Spleen (tissue), 11 donors: ENCODE measurements around the gene OGDH. TPM values are rescaled to one million over a fixed set of nuclear protein-coding genes. Genes with fewer than 3 reads are reported as not detected.

Experiments
- DNase-seq: peaks from one replicate; pipeline ENCODE4 v3.0.0-alpha.2; 2020
- H3K27ac ChIP-seq, 8 donors: fragments of 200-600 bp; sonication (generic) in 7 of 8; 1 replicate in 4 of 8; 2 replicates in 4 of 8; pipeline versions ENCODE4 v1.5.0 to v1.8.0; 2016 to 2021; ENCODE audit warnings: inconsistent platforms in 4 of 8, mild to moderate bottlenecking in 4 of 8, moderate library complexity in 1 of 8
- H3K27me3 ChIP-seq, 7 donors: fragments of 200-600 bp; sonication (generic) in 6 of 7; replicated peaks in 1 of 7; 1 replicate in 4 of 7; 2 replicates in 3 of 7; pipeline versions ENCODE4 v1.5.0 to v1.8.0; 2016 to 2021; ENCODE audit warnings: inconsistent platforms in 3 of 7, mild to moderate bottlenecking in 1 of 7
- H3K36me3 ChIP-seq, 6 donors: fragments of 200-600 bp; sonication (generic) in 5 of 6; 1 replicate in 4 of 6; 2 replicates in 2 of 6; pipeline versions ENCODE4 v1.5.0 to v1.8.0; 2016 to 2021; ENCODE audit warnings: inconsistent platforms in 2 of 6
- H3K4me1 ChIP-seq, 6 donors: fragments of 200-600 bp; sonication (generic) in 5 of 6; 1 replicate in 3 of 6; 2 replicates in 3 of 6; pipeline versions ENCODE4 v1.5.0 to v1.8.0; 2016 to 2021; ENCODE audit warnings: inconsistent platforms in 3 of 6
- H3K4me3 ChIP-seq, 8 donors: fragments of 200-600 bp; sonication (generic) in 7 of 8; 1 replicate in 4 of 8; 2 replicates in 4 of 8; pipeline versions ENCODE4 v1.5.0 to v1.8.0; 2016 to 2021; ENCODE audit warnings: inconsistent platforms in 4 of 8, mild to moderate bottlenecking in 4 of 8, moderate library complexity in 2 of 8
- H3K9me3 ChIP-seq, 8 donors: fragments of 200-600 bp; sonication (generic) in 7 of 8; 1 replicate in 4 of 8; 2 replicates in 4 of 8; pipeline versions ENCODE4 v1.5.0 to v1.8.0; 2016 to 2021; ENCODE audit warnings: inconsistent platforms in 4 of 8
- CTCF ChIP-seq, 11 experiments: fragments of 200-600 bp in 7 of 11; fragments of 450-650 bp in 4 of 11; sonication (generic) in 4 of 11; IDR thresholded peaks in 8 of 11; conservative IDR thresholded peaks in 3 of 11; 1 replicate in 7 of 11; 2 replicates in 4 of 11; pipeline versions ENCODE4 v1.4.0 to v1.8.0; 2016 to 2021; ENCODE audit warnings: antibody characterized with exemption in 11 of 11, inconsistent platforms in 4 of 11, mild to moderate bottlenecking in 1 of 11
- POLR2A ChIP-seq, 3 donors: fragments of 450-650 bp; IDR thresholded peaks; one replicate each; pipeline ENCODE4 v1.5.1; 2017; ENCODE audit warnings: antibody characterized with exemption in 3 of 3, mild to moderate bottlenecking in 1 of 3
- POLR2AphosphoS5 ChIP-seq, 3 donors: sonication (generic); formaldehyde crosslinking; IDR thresholded peaks; one replicate each; pipeline ENCODE4 v1.5.1; 2017; ENCODE audit warnings: antibody characterized with exemption in 3 of 3
- WGBS, 5 donors: extraction: QIAGEN DNeasy Blood & Tissue Kit in 3 of 5; methylation state at CpG; one replicate each; pipeline versions ENCODE4 v1.1.5 to v1.1.7; 2013 to 2018; 5-methylcytosine and 5-hydroxymethylcytosine counted together
- intact Hi-C: fragments of 100-400 bp; cut with DNase I; formaldehyde crosslinking; loops from one replicate; pipeline ENCODE4 v1.15.0; 2023; ENCODE audit warnings: low total_unique reads
- polyA plus RNA-seq, 3 donors: library from polyadenylated mRNA; stranded (reverse); fragments of 200-250 nt; gene quantifications; one replicate each; pipeline ENCODE4 v1.2.1, GENCODE V29; 2013
- total RNA-seq, 7 donors: library from RNA; depleted of rRNA in 3 of 7; stranded (reverse); fragments of >200 nt in 3 of 7; fragmentation: NEBNext Ultra II Directional in 4 of 7; extraction: Animal tissue kit (Norgen Biotek cat#: 25700) in 4 of 7; gene quantifications; one replicate each; pipeline versions ENCODE4 v1.1.0 to v1.2.1, GENCODE V29; 2016 to 2021
- donor health status: healthy with polysubstance abuse.
- donor health status: DM: no; HTN: no; CAD: no; lungs with moderate emphysema.
- donor health status: DM: no; HTN: no; CAD: no.
- donor health status: Bipolar disorder and iron deficiency.
- donor health status: healthy.
- donor health status: DM: no; HTN: no; CAD: no.
- donor health status: DM: yes; HTN: yes; CAD: no.

The OGDH gene
- total and polyA plus RNA-seq, 10 donors = 15.7 to 120 (median 86.4) TPM

- intact Hi-C loops = no loop called here
- DNase-seq = no peak
- peak overlapping the region in 4 of 8 donors; percentile 90 to 97 (median 93) for H3K27ac ChIP-seq
- WGBS, 5 donors = 72 to 82% (median 77%) methylated on average over 5 of the region's 5 CpGs
- H3K4me1 ChIP-seq = peaks cover 16 to 37% (median 34%) of the 10 kb centered on the region in 6 donors
- TF ChIP-seq POLR2AphosphoS5 (IDR thresholded peaks at IDR 0.05) = no peak
- no peak for TF ChIP-seq CTCF (IDR thresholded peaks at IDR 0.05 in 8 of 11, conservative IDR thresholded peaks at IDR 0.05 in 3 of 11)
- no peak for TF ChIP-seq POLR2A (IDR thresholded peaks at IDR 0.05)
- no peaks in the 10 kb centered on the region for H3K9me3 ChIP-seq
- no peaks in the 10 kb centered on the region for H3K27me3 ChIP-seq
- peaks cover 20 to 81% (median 64%) of the 10 kb centered on the region in 6 donors for H3K36me3 ChIP-seq
- H3K4me3 ChIP-seq = peak overlapping the region; percentile 70 to 100 (median 92)
These were observed 33.7 kb upstream of the OGDH start for GRCh38 chr7:44572771-44573170.

GRCh38 chr7:44573464-44574286 is 32.8 kb upstream of the OGDH start, which contains the start of gene DDX56:
Gene DDX56, minus strand, starts transcription at chr7:44573908. Its CDS starts 13 bp downstream, at chr7:44573895.
- Histone ChIP-seq H3K27ac (peak within 1 kb of the TSS; percentile 82 to 97 (median 90)), H3K36me3 (peaks cover 17 to 81% (median 62%) of the 10 kb centered on the region in 6 donors), H3K9me3 (no peaks in the 10 kb centered on the region), H3K4me3 (peak within 1 kb of the TSS; percentile 70 to 100 (median 92)), H3K27me3 (no peaks in the 10 kb centered on the region), H3K4me1 (peaks cover 16 to 45% (median 34%) of the 10 kb centered on the region in 6 donors)
- 0% methylated on average over 45 to 74 of the region's 74 CpGs for WGBS, 5 donors
- peak; percentile 98 for DNase-seq
- intact Hi-C loops = no loop called here
- peak in 2 of 11 experiments; percentile 6 to 37 for TF ChIP-seq CTCF (IDR thresholded peaks at IDR 0.05 in 8 of 11, conservative IDR thresholded peaks at IDR 0.05 in 3 of 11)
- peak; percentile 98 to 99 (median 99) for TF ChIP-seq POLR2AphosphoS5 (IDR thresholded peaks at IDR 0.05)
- peak; percentile 21 to 93 (median 44) for TF ChIP-seq POLR2A (IDR thresholded peaks at IDR 0.05)

- Histone ChIP-seq H3K4me1 (peaks cover 16 to 52% (median 34%) of the 10 kb centered on the region in 6 donors), H3K4me3 (peak overlapping the region; percentile 70 to 100 (median 92)), H3K27ac (peak overlapping the region; percentile 82 to 97 (median 90)), H3K27me3 (no peaks in the 10 kb centered on the region), H3K36me3 (peaks cover 12 to 81% (median 62%) of the 10 kb centered on the region in 6 donors), H3K9me3 (no peaks in the 10 kb centered on the region)
- intact Hi-C loops = no loop called here
- 38 to 41% (median 39%) methylated on average over 18 of the region's 18 CpGs for WGBS, 5 donors
- no peak for TF ChIP-seq POLR2A (IDR thresholded peaks at IDR 0.05)
- no peak for TF ChIP-seq CTCF (IDR thresholded peaks at IDR 0.05 in 8 of 11, conservative IDR thresholded peaks at IDR 0.05 in 3 of 11)
- no peak for TF ChIP-seq POLR2AphosphoS5 (IDR thresholded peaks at IDR 0.05)
- DNase-seq = no peak
These were observed 32.0 kb upstream of the OGDH start for GRCh38 chr7:44574287-44574872.

- Histone ChIP-seq H3K36me3 (peaks cover 7 to 81% (median 62%) of the 10 kb centered on the region in 6 donors), H3K9me3 (no peaks in the 10 kb centered on the region), H3K4me1 (peaks cover 16 to 57% (median 40%) of the 10 kb centered on the region in 6 donors), H3K27me3 (no peaks in the 10 kb centered on the region), H3K4me3 (peak overlapping the region in 2 of 8 donors; percentile 89 to 100), H3K27ac (peak overlapping the region in 1 of 8 donors; percentile 9)
- DNase-seq = no peak
- intact Hi-C loops = no loop called here
- TF ChIP-seq POLR2A (IDR thresholded peaks at IDR 0.05) (no peak), POLR2AphosphoS5 (IDR thresholded peaks at IDR 0.05) (no peak), CTCF (IDR thresholded peaks at IDR 0.05 in 8 of 11, conservative IDR thresholded peaks at IDR 0.05 in 3 of 11) (no peak)
These were observed 31.4 kb upstream of the OGDH start for GRCh38 chr7:44575054-44575453.
